HG03280 (cell line): ENCODE data around the gene IGFN1.

Experiments
- ATAC-seq: cut with Tn5 transposase; IDR thresholded peaks from one replicate; pipeline ENCODE4 v1.9.1; 2021; ENCODE audit warnings: mild to moderate bottlenecking, moderate library complexity; ENCODE audit not compliant: unreplicated experiment

The IGFN1 gene

DNA sequence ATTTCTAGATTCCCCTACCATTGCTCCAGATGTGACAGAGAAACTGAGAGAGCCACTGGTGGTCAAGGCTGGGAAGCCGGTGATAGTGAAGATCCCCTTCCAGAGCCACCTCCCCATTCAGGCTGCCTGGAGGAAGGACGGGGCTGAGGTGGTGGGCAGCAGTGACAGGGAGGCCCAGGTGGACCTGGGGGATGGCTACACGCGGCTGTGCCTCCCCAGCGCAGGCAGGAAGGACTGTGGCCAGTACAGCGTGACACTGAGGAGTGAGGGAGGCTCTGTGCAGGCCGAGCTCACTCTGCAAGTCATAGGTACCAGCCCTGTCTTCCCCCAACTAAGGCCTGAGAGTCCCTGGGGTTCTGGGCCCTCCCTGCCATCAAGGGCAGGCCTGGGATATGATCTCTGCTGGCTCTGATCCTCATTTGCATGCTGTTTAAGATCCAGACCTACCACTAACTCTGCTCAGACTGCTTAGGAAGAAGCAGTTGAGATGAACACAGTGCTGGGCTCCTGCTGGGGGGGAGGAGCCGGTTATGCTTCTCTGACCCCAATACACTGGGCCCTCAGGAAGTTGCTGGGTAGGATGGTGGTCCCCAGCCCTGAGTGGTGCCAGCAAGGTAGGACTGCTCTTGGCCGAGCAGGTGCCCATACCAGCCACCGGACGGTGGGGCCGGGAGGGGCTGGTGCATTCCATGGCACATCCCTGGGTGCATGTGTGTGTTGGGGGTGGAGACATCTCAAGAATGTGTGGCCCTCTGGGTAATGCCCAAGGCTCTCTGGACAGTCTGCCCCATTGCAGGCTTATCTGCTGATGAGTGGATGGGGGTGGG lies 25.1 kb downstream of the IGFN1 start:
- no peak for ATAC-seq

DNA sequence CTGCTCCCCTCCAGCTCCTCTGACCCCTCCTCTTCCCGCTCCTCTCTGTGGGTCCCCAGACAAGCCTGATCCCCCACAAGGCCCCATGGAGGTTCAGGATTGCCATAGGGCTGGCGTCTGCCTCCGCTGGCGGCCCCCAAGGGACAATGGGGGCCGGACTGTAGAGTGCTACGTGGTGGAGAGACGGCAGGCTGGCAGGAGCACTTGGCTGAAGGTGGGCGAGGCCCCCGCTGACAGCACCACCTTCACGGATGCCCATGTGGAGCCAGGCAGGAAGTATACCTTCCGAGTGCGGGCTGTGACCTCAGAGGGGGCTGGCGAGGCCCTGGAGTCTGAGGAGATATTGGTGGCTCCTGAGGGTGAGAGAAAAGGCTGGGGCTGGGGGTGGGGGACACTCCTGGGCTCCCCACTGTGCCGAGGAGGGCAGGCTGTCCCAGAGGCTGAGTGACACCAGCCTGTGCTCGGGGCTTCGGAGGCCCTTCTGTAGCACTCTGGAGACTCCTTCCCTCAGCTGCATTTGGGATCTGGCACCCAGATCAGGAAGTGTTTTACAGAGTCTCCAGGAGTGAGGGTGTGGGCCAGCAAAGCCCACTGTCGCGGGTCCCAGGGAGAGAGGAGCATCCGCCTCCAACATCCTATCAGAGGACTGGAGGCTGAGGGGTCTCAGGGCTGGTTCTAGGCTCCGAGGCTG lies 25.9 kb downstream of the IGFN1 start:
- ATAC-seq, result no peak

DNA sequence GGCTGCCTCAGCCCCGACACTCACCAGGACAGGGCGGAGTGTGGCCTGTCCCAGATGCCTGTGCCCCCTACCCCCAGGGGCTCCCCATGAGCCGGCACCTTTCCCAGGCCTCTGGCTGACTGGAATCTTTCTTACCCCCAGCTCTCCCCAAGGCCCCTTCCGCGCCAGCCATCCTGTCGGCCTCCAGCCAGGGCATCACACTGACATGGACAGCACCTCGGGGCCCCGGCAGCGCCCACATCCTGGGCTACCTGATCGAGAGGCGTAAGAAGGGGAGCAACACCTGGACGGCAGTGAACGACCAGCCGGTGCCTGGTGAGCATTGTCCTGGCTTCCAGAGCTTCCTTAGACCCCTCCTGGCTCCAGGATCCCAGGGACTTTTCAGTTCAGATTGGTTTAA lies 26.5 kb downstream of the IGFN1 start:
- no peak for ATAC-seq

- ATAC-seq, result no peak
Observed at GRCh38 chr1:201217851-201218250, 27.2 kb downstream of the IGFN1 start.

GRCh38 chr1:201218409-201218808 lies 27.8 kb downstream of the IGFN1 start:
- no peak for ATAC-seq

GRCh38 chr1:201219481-201220387 lies 29.1 kb downstream of the IGFN1 start:
- ATAC-seq, result no peak

GRCh38 chr1:201220388-201220715 lies 29.7 kb downstream of the IGFN1 start:
- ATAC-seq, result no peak

DNA sequence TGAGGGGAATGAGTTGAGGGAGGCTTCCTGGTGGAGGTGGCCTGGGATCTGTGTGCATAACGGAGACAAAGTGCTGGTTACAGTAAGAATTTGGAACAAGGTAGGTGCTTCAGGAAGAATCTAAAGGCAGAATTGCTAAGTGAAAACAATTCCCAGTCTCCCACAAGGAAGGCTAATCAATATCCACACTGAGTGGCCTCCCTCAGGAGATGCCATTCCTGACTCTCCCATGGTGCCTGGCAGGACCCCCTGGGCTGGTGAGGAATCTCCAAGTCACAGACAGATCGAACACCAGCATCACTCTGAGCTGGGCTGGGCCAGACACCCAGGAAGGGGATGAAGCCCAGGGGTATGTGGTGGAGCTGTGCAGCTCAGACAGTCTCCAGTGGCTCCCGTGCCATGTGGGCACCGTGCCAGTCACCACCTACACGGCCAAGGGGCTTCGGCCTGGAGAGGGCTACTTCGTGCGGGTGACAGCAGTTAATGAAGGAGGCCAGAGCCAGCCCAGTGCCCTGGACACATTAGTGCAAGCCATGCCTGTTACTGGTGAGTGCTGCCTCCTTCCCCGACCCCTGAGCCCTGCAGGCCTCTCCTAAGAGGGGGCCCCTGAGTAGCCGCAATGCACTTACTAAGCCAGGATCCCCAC lies 30.7 kb downstream of the IGFN1 start:
- ATAC-seq, result no peak

- ATAC-seq, result no peak
Observed at GRCh38 chr1:201222125-201222524, 31.5 kb downstream of the IGFN1 start.

- no peak for ATAC-seq
Observed at GRCh38 chr1:201223852-201224665, 33.4 kb downstream of the IGFN1 start.

- ATAC-seq, result no peak
Observed at GRCh38 chr1:201224666-201225370, 34.2 kb downstream of the IGFN1 start.

- ATAC-seq, result no peak
Observed at GRCh38 chr1:201226178-201226514, 35.5 kb downstream of the IGFN1 start.

DNA sequence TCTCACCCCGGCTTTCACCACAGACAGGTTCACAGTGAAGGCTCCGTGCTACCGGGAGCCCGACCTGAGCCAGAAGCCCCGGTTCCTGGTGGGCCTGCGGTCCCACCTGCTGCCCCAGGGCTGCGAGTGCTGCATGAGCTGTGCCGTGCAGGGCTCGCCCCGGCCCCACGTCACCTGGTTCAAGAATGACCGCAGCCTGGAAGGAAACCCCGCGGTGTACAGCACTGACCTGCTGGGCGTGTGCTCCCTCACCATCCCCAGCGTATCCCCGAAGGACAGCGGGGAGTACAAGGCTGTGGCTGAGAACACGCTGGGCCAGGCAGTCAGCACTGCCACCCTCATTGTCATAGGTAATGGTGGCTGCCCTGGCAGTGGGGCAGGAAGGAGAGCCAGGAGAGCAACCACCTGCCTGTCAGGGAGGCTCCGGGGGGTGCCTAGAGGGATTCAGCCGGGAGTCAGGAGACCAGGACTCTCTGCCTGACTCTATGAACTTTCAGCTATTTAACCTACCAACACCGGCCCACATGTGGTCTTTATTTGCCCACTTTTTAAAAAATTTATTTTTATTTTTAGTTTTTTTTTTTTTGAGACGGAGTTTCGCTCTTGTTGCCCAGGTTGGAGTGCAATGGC lies 36.4 kb downstream of the IGFN1 start:
- ATAC-seq, result no peak

GRCh38 chr1:201228011-201228983 lies 37.7 kb downstream of the IGFN1 start:
- ATAC-seq, result no peak

DNA sequence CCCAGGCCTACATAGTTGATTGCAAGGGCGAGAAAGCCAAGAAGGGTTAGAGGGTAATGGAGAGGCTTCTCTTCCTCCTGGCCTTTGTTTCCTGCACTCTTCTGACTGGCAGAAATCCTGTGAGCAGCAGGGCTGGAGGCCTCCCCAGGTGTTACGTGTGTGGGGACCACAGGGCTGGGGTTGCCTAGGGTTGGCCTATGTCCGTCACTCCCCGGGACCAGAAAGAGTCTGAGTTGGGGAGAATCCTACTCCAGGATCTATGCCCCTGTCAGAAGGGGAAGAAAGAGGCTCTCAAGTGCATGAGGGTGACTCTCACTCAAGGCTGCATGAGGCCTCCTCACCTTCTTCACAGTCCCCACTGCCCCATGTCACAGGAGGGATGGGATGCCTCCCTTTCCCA lies 38.5 kb downstream of the IGFN1 start:
- no peak for ATAC-seq

GRCh38 chr1:201229771-201230635 lies 39.4 kb downstream of the IGFN1 start:
- ATAC-seq, result no peak

- ATAC-seq, result no peak
Observed at GRCh38 chr1:201230676-201231075, 40.1 kb downstream of the IGFN1 start.
